VCaP (cell line): ENCODE results near the gene ASAP3.

Source experiments
- H3K27ac ChIP-seq: fragments of 450-650 bp; 2 replicates; pipeline ENCODE4 v1.5.1; 2017
- CTCF ChIP-seq: fragments of 450-650 bp; conservative IDR thresholded peaks from 2 replicates; pipeline ENCODE4 v1.5.1; 2017; ENCODE audit warnings: mild to moderate bottlenecking, moderate library complexity

ASAP3 gene

GRCh38 chr1:23522244-23522982 lies 38.4 kb upstream of the ASAP3 start:
- no peak overlapping the region for H3K27ac ChIP-seq
- no peak for TF ChIP-seq CTCF

GRCh38 chr1:23521588-23521987 lies 37.6 kb upstream of the ASAP3 start:
- H3K27ac ChIP-seq, result no peak overlapping the region
- TF ChIP-seq CTCF, result no peak

- no peak for TF ChIP-seq CTCF
- no peak overlapping the region for H3K27ac ChIP-seq
Observed at GRCh38 chr1:23517581-23517980, 33.6 kb upstream of the ASAP3 start.

- no peak overlapping the region for H3K27ac ChIP-seq
- no peak for TF ChIP-seq CTCF
Observed at GRCh38 chr1:23515905-23516304, 31.9 kb upstream of the ASAP3 start.

GRCh38 chr1:23514111-23514679 lies 30.2 kb upstream of the ASAP3 start:
- no peak overlapping the region for H3K27ac ChIP-seq
- TF ChIP-seq CTCF, result no peak

- H3K27ac ChIP-seq, result no peak overlapping the region
- TF ChIP-seq CTCF, result no peak
Observed at GRCh38 chr1:23509896-23510295, 25.9 kb upstream of the ASAP3 start.

- TF ChIP-seq CTCF, result no peak
- no peak overlapping the region for H3K27ac ChIP-seq
Observed at GRCh38 chr1:23506376-23507107, 22.6 kb upstream of the ASAP3 start.
